Right renal cortex interstitium (tissue), 3 donors: Measurements from ENCODE around the gene ARMC9. TPM values are rescaled to one million over a fixed set of nuclear protein-coding genes. Genes with fewer than 3 reads are reported as not detected.
"Not testable (repeated sequence)": the region's sequence is repeated elsewhere in the genome, so short reads cannot be mapped to it uniquely, and the experiment has no call there.

ENCODE experiments used
- DNase-seq, 3 donors: peaks; one replicate each; pipeline ENCODE4 v3.0.0-alpha.2; 2013; ENCODE audit warnings: low read depth in 3 of 3, low spot score in 2 of 3
- polyA plus RNA-seq, 3 donors: library from polyadenylated mRNA; unstranded; fragments of 120-200 nt; gene quantifications; one replicate each; pipeline ENCODE4 v1.2.1, GENCODE V29; 2013; ENCODE audit not compliant: insufficient read length in 3 of 3

Gene ARMC9
- polyA plus RNA-seq, 3 donors, result 24.1 to 29.2 (median 26.5) TPM

- no peak for DNase-seq
These were observed 40.3 kb downstream of the ARMC9 start for GRCh38 chr2:231238689-231239088.

- no peak for DNase-seq
These were observed 41.3 kb downstream of the ARMC9 start for GRCh38 chr2:231239751-231240150.

GRCh38 chr2:231241755-231242507 lies 43.5 kb downstream of the ARMC9 start:
- no peak for DNase-seq

GRCh38 chr2:231243866-231244265 lies 45.4 kb downstream of the ARMC9 start:
- DNase-seq, result no peak

GRCh38 chr2:231244382-231245248 lies 46.2 kb downstream of the ARMC9 start:
- DNase-seq, result no peak

- DNase-seq, result no peak
These were observed 47.0 kb downstream of the ARMC9 start for GRCh38 chr2:231245249-231246094.

GRCh38 chr2:231246171-231246842 lies 47.9 kb downstream of the ARMC9 start:
- DNase-seq, result no peak

GRCh38 chr2:231250146-231250545 lies 51.7 kb downstream of the ARMC9 start:
- no peak for DNase-seq

GRCh38 chr2:231250698-231251097 lies 52.3 kb downstream of the ARMC9 start:
- no peak for DNase-seq

- not testable (repeated sequence) for DNase-seq
These were observed 54.9 kb downstream of the ARMC9 start for GRCh38 chr2:231253292-231253691.

GRCh38 chr2:231256494-231256893 lies 58.1 kb downstream of the ARMC9 start:
- DNase-seq, result no peak

GRCh38 chr2:231257763-231258162 lies 59.3 kb downstream of the ARMC9 start:
- DNase-seq, result no peak

- DNase-seq, result no peak
These were observed 60.3 kb downstream of the ARMC9 start for GRCh38 chr2:231258701-231259100.

GRCh38 chr2:231259104-231259503 lies 60.7 kb downstream of the ARMC9 start:
- DNase-seq, result no peak

GRCh38 chr2:231260442-231261208 lies 62.2 kb downstream of the ARMC9 start:
- no peak for DNase-seq

- no peak for DNase-seq
These were observed 64.8 kb downstream of the ARMC9 start for GRCh38 chr2:231263118-231263831.

GRCh38 chr2:231270221-231271114 lies 72.0 kb downstream of the ARMC9 start:
- DNase-seq, result no peak

GRCh38 chr2:231272991-231273390 lies 74.6 kb downstream of the ARMC9 start:
- DNase-seq, result no peak
